NCI-H1417 (cell line): Measurements from ENCODE around the gene SLC30A9.
A peak's percentile ranks its signal among the peaks of the same experiment; 100 is the strongest.

ENCODE experiments used
- DNase-seq, 3 experiments: peaks; one replicate each; lab custom pipeline; 2025; lab: John Stamatoyannopoulos, UW

SLC30A9 gene

DNA sequence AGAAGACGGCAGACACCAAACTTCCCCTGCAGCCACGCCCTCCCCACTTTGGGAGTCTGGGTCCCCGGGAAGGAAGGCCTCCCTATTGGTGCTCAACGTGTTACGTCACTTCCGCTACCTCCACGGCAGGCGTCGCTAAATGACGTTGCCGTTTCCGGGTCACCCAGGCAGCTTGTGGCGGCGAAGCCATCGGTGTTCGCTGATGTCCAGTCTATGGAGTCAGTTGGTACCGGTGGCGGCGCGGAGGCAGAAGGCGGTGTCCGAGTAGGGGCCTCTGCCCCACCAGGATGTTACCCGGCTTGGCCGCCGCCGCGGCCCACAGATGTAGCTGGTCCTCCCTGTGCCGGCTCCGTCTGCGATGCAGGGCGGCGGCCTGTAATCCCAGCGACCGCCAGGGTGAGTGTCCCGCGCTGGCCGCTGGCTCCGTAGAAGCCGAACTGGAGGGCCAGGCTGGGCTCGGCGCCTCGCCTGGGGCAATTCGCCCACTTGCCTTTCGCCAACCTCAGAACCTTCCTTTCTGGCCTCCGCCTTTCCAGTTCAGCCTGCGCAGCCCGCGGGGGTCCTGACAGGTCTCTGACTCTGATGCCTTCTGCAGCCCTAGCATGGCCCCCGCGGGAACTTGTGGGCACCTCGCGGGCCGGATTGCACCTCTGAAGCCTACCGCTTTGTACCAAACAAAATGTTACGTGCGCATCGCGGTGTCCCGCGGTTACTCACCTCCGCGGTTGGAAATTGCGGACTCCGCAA lies at the start of gene SLC30A9:
TSS of gene SLC30A9 (plus strand) at position 166 of the 747 bp plus-strand sequence. CDS start at position 288, 122 bp downstream.
- peak; percentile 94 to 97 (median 96) for DNase-seq

DNA sequence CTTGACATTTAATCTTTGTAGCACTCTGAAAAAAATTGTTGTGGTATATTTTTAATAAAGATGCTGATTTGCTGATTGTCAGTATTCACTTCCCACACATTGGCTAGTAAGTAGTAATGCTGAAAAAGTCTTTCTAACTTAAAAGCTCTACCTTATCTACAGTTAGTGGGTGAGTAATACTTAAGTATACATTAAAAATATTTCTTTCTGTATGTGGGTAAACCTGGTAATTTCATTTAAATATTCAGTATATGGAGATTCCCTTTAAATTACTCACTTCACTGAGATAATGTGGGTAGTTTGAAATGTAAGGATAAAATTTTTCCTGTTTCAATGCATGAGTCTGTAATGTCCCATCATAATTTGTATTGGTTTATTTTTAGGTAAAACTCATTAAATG lies 49.5 kb upstream of the SLC30A9 start:
- no peak for DNase-seq

GRCh38 chr4:41943506-41943905 lies 46.8 kb upstream of the SLC30A9 start:
- no peak for DNase-seq

- DNase-seq: no peak
Measured at GRCh38 chr4:41944089-41944488, 46.2 kb upstream of the SLC30A9 start.

DNA sequence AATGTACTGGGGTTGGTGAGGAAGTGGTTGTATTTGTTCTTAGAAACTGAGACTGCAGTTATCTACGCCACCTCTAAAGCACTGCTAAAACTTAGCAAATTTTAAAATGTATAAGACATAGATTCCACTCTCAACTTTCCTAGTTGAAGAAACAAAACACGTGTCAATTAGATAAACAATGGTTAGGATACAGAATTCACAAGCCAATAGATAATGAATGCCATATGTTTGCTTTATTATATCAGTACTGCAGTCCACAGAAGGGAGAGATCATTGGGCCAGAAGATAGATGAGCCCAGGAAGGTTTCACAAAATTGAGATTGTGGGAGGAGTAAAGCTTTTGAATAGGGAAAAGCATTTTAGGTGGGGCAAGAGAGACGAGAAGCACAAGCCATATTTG lies 40.8 kb upstream of the SLC30A9 start:
- no peak for DNase-seq

DNA sequence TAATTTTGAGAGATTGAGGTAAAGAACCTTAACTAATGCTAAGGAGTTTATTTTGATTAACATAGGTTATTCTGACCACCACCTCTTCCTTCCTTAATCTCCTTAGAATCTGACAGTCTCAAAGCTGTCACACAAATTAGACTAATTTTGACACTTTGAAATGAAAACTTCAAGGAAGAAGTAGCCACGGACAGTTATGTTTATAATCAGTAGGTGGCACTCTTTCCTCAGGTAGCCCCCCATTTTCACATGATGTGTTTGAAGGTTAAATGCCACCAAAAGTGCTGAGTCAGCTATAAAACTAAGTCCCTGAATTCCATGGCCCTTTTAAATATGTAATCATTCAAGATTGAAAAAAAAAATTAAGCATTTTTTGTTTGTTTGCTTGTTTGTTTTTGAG lies 32.7 kb upstream of the SLC30A9 start:
- peak; percentile 5 to 61 (median 30) for DNase-seq

GRCh38 chr4:41963105-41963504 lies 27.2 kb upstream of the SLC30A9 start:
- peak in 2 of 3 experiments; percentile 10 to 20 for DNase-seq

- DNase-seq: no peak
Measured at GRCh38 chr4:41964401-41964800, 25.9 kb upstream of the SLC30A9 start.

DNA sequence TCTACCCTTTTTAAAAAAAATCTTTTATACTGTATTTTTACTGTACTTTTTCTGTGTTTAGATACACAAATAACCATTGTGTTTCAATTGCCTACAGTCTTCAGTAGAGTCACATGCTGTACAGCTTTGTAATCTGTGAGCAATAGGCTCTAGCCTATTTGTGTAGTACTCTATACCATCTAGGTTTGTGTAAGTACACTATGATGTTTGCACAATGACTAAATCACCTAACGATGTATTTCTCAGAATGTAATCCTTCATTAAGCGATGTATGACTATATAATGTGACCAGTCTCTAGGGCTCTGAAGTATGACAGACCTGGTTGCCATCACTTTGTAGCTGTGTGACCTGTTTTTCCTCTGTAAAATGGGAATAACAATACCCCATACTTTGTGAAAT lies 22.9 kb upstream of the SLC30A9 start:
- no peak for DNase-seq

DNA sequence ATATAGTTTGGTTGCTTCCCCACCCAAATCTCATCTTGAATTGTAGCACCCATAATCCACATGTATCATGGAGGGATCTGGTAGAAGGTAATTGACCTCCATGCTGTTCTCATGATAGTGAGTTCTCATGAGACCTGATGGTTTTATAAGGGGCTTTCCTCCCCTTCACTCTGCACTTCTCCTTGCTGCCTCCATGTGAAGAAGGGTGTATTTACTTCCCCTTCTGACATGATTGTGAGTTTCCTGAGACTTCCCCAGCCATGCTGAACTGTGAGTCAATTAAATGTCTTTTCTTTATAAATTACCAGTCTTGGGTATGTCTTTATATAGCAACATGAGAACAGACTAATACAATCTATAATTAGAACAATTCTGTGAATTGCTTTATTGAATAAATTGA lies 20.7 kb upstream of the SLC30A9 start:
- DNase-seq: no peak

GRCh38 chr4:41975341-41975740 lies 15.0 kb upstream of the SLC30A9 start:
- no peak for DNase-seq

DNA sequence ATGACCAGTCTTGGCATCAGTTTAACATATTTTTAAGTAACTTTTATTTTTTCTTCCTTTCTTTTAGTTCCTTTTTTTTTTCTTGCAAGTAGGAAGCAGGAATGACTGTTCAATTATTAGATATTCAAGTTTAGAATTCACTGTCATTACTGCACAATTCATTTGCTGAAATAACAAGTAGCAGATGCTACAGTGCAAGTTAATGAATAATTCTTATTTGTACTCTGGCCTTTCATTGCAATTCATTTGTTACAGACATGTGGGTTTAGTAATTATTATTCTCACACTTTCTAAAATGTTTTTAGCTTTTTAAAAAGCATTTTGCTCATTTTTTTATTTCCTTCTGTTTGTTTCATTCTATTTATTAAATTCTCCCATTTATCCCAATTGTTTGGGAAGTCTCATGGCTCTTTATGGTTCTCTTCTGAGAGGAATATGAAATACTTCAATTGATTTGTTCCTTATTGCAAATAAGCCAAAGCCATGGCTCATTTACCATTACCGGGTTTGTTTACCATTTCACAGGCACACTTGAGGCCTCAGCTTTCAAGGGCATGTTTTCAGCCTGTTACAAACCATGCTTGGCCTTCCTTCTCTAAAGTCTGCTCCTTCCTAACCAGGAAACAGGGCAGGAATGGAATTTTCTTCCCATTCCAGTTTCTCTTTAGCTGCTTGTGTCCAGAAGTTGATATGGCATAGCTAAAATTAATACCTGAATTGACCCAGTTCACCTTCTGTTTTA lies 13.4 kb upstream of the SLC30A9 start:
- peak in 2 of 3 experiments; percentile 22 to 75 for DNase-seq

DNA sequence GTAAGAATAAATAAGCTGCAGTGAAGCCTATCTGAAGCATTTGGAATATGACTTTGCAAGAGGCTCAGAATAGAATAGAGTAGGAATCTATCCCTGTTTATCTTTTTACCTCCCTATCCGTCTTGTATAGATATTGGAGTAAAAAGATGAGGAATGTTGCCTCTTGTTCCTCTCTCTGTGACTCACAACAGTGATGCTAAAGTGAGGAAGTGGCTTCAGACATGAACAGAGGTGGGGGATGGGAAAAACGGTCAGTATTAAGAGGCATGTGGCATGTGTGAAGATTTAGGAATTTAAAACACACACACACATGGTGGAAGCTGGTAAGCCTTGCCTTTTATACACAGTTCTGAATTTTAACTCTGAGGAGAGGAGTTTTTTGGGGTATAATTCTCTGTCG lies 12.6 kb upstream of the SLC30A9 start:
- DNase-seq: peak in 1 of 3 experiments; percentile 22

- no peak for DNase-seq
Measured at GRCh38 chr4:41981456-41981855, 8.9 kb upstream of the SLC30A9 start, which contains the start of gene DCAF4L1. TSS of gene DCAF4L1 (plus strand) at chr4:41981756. CDS start at chr4:41981793, 37 bp downstream.

- DNase-seq: no peak
Measured at GRCh38 chr4:41982716-41983115, 7.6 kb upstream of the SLC30A9 start.

- no peak for DNase-seq
Measured at GRCh38 chr4:41985151-41985550, 5.2 kb upstream of the SLC30A9 start.

- DNase-seq: no peak
Measured at GRCh38 chr4:41989994-41990364, 351 bp upstream of the SLC30A9 start.

DNA sequence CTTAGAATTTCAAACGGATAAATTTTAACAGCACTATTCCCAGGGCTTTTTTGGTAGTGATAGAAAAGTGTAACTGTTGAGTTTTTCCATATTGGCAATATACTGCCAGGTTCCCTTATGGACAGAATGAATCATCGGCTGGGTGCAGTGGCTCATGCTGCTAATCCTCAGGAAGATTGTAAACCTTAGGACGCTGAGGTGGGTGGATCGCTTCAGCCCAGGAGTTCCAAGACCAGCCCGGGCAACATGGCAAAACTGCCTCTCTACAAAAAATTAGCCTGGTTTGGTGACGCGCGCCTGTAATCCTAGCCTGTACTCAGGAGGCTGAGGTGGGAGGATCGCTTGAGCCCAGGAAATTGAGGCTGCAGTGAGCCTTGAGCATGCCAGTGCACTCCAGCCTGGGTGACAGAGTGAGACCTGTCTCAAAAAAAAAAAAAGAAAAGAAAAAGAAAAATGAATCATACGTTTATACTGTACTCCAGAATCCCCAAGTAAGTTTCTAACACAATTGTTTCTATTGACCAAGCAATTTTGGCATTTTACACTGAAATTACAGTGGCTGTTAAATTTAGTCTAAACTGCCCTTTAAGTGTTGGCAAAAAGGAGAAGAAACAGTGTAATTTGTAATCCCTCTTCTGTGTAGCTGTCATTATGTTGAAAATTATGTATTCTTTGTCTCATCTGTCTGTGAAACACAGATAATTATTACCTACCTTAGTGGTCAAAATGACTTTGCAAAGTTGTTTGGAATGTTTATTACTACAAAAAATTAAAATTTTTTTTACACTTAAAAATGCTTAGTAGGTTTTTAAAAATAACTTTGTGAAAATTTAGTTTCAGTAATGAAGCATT lies 1.8 kb downstream of the SLC30A9 start:
- DNase-seq: no peak

DNA sequence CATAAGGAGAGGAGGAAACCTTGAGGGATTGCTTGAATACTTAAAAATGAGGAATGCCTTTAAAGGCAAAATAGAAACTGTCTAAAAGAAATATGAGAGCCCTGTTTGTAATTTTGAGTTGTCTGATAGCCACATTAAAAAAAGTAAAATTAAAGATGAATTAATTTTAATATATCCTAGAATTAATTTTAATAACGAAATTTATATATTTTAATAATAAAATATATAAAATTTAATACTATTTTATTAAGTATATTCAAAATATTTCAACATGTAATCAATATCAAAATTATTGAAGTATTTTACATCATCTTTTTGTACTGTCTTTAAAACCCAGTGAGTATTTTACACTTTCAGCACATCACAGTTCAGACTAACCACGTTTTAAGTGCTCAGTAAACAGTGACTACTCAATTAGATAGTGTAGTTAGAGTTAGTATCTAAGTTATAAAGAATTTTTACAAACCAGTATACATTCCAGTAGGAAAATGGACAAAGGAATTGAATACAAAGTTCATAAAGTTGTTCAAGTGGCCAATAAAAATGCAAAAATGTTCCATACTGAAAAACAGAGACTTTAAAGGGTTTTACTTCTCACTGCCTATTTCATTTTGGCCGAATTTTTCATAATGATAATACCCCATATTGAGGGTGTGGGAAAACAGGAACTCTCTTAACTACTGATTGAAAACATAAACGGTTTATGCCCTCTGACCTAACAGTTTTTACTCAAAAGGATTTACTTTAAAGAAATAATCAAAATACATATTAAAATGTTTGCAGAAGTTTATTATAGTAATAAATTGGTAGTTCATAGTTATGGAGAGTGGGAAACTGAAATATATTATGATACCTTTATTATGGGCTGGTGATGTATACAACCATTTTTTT lies 2.9 kb downstream of the SLC30A9 start:
- DNase-seq: no peak

DNA sequence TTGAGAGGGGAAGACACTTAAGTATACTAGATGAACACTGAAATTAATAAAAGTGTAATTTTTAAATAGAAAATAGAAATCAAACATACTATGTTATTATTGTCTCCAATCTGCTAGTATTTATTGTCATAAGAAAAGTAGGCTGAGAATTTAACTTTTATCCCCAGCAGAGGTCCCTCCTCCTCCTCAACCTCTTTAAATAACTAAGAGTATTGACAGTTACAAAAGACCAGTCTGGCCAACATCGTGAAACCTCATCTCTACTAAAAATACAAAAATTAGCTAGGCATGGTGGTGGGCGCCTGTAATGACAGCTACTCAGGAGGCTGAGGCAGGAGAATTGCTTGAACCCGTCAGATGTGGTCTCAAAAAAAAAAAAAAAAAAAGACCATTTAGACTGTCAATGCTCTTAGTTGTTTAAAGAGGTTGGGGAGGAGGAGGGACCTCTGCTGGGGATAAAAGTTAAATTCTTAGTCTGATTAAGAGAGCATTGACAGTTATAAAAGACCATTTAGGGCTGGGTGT lies 4.2 kb downstream of the SLC30A9 start:
- DNase-seq: no peak

DNA sequence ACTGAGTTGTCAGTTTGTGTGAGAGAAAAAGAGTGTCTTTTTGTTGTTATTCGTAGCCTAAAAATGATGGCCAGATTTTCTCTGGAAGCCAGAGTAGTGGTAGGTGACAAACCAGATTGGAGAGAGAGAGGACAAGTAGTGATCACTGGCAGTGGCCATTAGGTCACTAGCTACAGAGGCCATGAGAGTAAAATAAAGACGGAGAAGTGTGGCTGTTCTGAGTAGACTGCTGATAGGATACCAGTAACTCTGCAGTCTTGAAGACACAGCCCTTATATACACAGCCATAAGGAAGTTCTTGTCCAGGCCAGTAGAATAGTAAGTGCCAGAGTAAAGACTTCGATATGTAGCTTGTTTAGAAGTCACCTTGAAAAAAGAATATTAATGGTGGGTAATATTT lies 7.7 kb downstream of the SLC30A9 start:
- no peak for DNase-seq
